ENCODE data around the gene CDH24. TPM values are rescaled to one million over a fixed set of nuclear protein-coding genes. Genes with fewer than 3 reads are reported as not detected.
"Not testable (repeated sequence)": the region's sequence is repeated elsewhere in the genome, so short reads cannot be mapped to it uniquely, and the experiment has no call there.

The CDH24 gene
- total RNA-seq, 1 donor from 2014 or later, result 1.3 TPM

GRCh38 chr14:23018107-23018506 lies 39.2 kb downstream of the CDH24 start:
- TF ChIP-seq CTCF (IDR thresholded peaks at IDR 0.05), result no peak
- no peak for ATAC-seq (ENCODE audit: low read depth)
- Mint-ChIP-seq H3K9me3 (no peaks in the 10 kb centered on the region), H3K27ac (no peak overlapping the region), H3K4me1 (no peaks in the 10 kb centered on the region), H3K36me3 (ENCODE audit: low read depth) (peaks cover 6% of the 10 kb centered on the region), H3K27me3 (no peaks in the 10 kb centered on the region), H3K4me3 (no peak overlapping the region)
- CTCF ChIA-PET, result no interaction called here
- intact Hi-C loops (cut with micrococcal nuclease), result no loop called here
- no peak for DNase-seq
- POLR2A ChIA-PET, result no interaction called here

GRCh38 chr14:23017091-23017490 lies 40.2 kb downstream of the CDH24 start:
- intact Hi-C loops (cut with micrococcal nuclease), result no loop called here
- H3K27ac Mint-ChIP-seq, result no peak overlapping the region
- no peak for TF ChIP-seq CTCF (IDR thresholded peaks at IDR 0.05)

GRCh38 chr14:23015618-23016017 lies 41.7 kb downstream of the CDH24 start:
- H3K4me3 Mint-ChIP-seq, result no peak overlapping the region

More at GRCh38 chr14:23017091-23017490, 40.2 kb downstream of the CDH24 start:
- ATAC-seq (ENCODE audit: low read depth), result no peak
- ChIA-PET CTCF (interaction anchor here (1.2 kb wide), 1 partner anchor 22 kb away, joined by 3 read pairs; no protein-coding TSS in a partner anchor), POLR2A (interaction anchor here (1.0 kb wide), 1 partner anchor 10 kb away, joined by 5 read pairs; no protein-coding TSS in a partner anchor)
- H3K4me3 Mint-ChIP-seq, result no peak overlapping the region
- H3K4me1 Mint-ChIP-seq, result no peaks in the 10 kb centered on the region
- no peaks in the 10 kb centered on the region for H3K27me3 Mint-ChIP-seq
- H3K9me3 Mint-ChIP-seq, result no peaks in the 10 kb centered on the region
- no peak for DNase-seq
- peaks cover 2% of the 10 kb centered on the region for H3K36me3 Mint-ChIP-seq (ENCODE audit: low read depth)

GRCh38 chr14:23013749-23014054 lies 43.6 kb downstream of the CDH24 start:
- H3K27ac Mint-ChIP-seq; H3K36me3 Mint-ChIP-seq (ENCODE audit: low read depth); H3K27me3 Mint-ChIP-seq; POLR2A ChIA-PET; intact Hi-C loops (cut with micrococcal nuclease); ATAC-seq (ENCODE audit: low read depth); H3K9me3 Mint-ChIP-seq; H3K4me3 Mint-ChIP-seq; DNase-seq: not testable (repeated sequence)
- CTCF ChIA-PET, result interaction anchor here (3.0 kb wide), 1 partner anchor 19 kb away, joined by 8 read pairs; no protein-coding TSS in a partner anchor
- peaks cover 18% of the 10 kb centered on the region for H3K4me1 Mint-ChIP-seq

More at GRCh38 chr14:23015618-23016017, 41.7 kb downstream of the CDH24 start:
- Mint-ChIP-seq H3K27me3 (no peaks in the 10 kb centered on the region), H3K4me1 (peaks cover 2% of the 10 kb centered on the region), H3K9me3 (no peaks in the 10 kb centered on the region), H3K27ac (no peak overlapping the region), H3K36me3 (ENCODE audit: low read depth) (no peaks in the 10 kb centered on the region)
- POLR2A ChIA-PET, result interaction anchor here (1.1 kb wide), 1 partner anchor 9 kb away, joined by 3 read pairs; no protein-coding TSS in a partner anchor
- intact Hi-C loops (cut with micrococcal nuclease), result no loop called here
- CTCF ChIA-PET, result interaction anchor here (1.8 to 3.0 kb wide), 2 partner anchors 21 to 29 kb away, joined by 7 to 8 read pairs; no protein-coding TSS in a partner anchor
- ATAC-seq (ENCODE audit: low read depth) (no peak), DNase-seq (no peak)
- TF ChIP-seq CTCF (IDR thresholded peaks at IDR 0.05), result no peak

GRCh38 chr14:23013054-23013748 lies 44.1 kb downstream of the CDH24 start:
- CTCF ChIA-PET, result interaction anchor here (1.0 to 3.0 kb wide), 2 partner anchors 18 to 45 kb away, joined by 3 to 8 read pairs; no protein-coding TSS in a partner anchor
- no peak for TF ChIP-seq CTCF (IDR thresholded peaks at IDR 0.05)
- no peaks in the 10 kb centered on the region for H3K27me3 Mint-ChIP-seq
- H3K4me1 Mint-ChIP-seq, result peaks cover 22% of the 10 kb centered on the region
- no peak overlapping the region for H3K27ac Mint-ChIP-seq
- DNase-seq (no peak), ATAC-seq (ENCODE audit: low read depth) (no peak)
- no peak overlapping the region for H3K4me3 Mint-ChIP-seq
- H3K9me3 Mint-ChIP-seq, result no peaks in the 10 kb centered on the region
- H3K36me3 Mint-ChIP-seq (ENCODE audit: low read depth), result peaks cover 2% of the 10 kb centered on the region
- POLR2A ChIA-PET, result no interaction called here
- intact Hi-C loops (cut with micrococcal nuclease), result no loop called here

Data from activated B cell treated with CpG ODN at 0.5 μM for 24 hours (primary cell).